Measurements from ENCODE around the gene COL4A1. TPM values are rescaled to one million over a fixed set of nuclear protein-coding genes. Genes with fewer than 3 reads are reported as not detected.

The COL4A1 gene
- polyA plus RNA-seq, 1 donor (not counting 4 experiments of a cell fraction or from before 2014, with no cell fraction given) = 22.3 TPM

DNA sequence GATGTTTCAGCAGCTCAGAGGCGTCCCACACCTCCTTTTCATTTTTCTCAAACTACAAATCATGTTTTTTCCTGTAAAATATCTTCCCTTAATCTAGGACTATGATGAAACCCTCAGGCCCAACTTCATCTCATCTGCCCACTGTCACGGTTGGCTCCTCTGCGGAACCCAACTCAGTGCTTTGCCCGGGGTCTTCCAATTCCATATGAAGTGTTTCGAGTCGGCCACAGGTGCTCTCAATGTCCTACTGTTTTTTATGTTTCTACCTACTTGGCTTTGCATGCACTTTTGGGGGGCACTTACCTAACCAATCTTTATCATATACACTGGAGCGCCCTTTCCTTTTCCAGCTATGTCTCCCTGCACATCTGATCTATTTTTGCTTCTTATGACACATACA, 28.1 kb downstream of the COL4A1 start:
- Histone ChIP-seq H3K4me2 (ENCODE audit: control insufficient read depth, extremely low read depth, insufficient read depth, low read depth, low read length) (no peak overlapping the region), H3K27ac (ENCODE audit: control insufficient read depth, insufficient read depth, low read length) (no peak overlapping the region), H4K20me1 (ENCODE audit: control insufficient read depth, extremely low read depth, insufficient read depth, low read length) (no peaks in the 10 kb centered on the region), H3K9me1 (ENCODE audit: control insufficient read depth, extremely low read depth, insufficient read depth, low read length) (no peaks in the 10 kb centered on the region), H3K79me2 (ENCODE audit: control insufficient read depth, insufficient read depth, low read length) (peaks cover 17% of the 10 kb centered on the region), H3K36me3 (ENCODE audit: control insufficient read depth in 2 of 2, extremely low read depth in 1 of 2, insufficient read depth in 2 of 2, low read length in 2 of 2) (no peaks in the 10 kb centered on the region), H3K27me3 (ENCODE audit: control insufficient read depth, extremely low read depth, insufficient read depth, low read length) (no peaks in the 10 kb centered on the region), H3K4me1 (ENCODE audit: control insufficient read depth, extremely low read depth, insufficient read depth, low read length) (no peaks in the 10 kb centered on the region), H2AFZ (ENCODE audit: control insufficient read depth, low read length) (no peak overlapping the region), H3K4me3 (ENCODE audit: control insufficient read depth in 2 of 3, extremely low read depth in 1 of 3, insufficient read depth in 2 of 3, low read depth in 1 of 3, low read length in 3 of 3) (no peak overlapping the region), H3K9ac (ENCODE audit: control insufficient read depth, extremely low read depth, insufficient read depth, low read length) (no peak overlapping the region), H3K9me3 (ENCODE audit: control insufficient read depth, low read depth, low read length) (no peaks in the 10 kb centered on the region)
- dilution Hi-C loops (cut with MboI; ENCODE audit: extremely low pct_ligation_motif_present, low sequenced_read_pairs) = no loop called here
- no peak for DNase-seq (ENCODE audit: low read depth, low spot score)
- no peak for TF ChIP-seq EZH2 (IDR thresholded peaks at IDR 0.05; ENCODE audit: low read length)
- TF ChIP-seq, protein P1, sequence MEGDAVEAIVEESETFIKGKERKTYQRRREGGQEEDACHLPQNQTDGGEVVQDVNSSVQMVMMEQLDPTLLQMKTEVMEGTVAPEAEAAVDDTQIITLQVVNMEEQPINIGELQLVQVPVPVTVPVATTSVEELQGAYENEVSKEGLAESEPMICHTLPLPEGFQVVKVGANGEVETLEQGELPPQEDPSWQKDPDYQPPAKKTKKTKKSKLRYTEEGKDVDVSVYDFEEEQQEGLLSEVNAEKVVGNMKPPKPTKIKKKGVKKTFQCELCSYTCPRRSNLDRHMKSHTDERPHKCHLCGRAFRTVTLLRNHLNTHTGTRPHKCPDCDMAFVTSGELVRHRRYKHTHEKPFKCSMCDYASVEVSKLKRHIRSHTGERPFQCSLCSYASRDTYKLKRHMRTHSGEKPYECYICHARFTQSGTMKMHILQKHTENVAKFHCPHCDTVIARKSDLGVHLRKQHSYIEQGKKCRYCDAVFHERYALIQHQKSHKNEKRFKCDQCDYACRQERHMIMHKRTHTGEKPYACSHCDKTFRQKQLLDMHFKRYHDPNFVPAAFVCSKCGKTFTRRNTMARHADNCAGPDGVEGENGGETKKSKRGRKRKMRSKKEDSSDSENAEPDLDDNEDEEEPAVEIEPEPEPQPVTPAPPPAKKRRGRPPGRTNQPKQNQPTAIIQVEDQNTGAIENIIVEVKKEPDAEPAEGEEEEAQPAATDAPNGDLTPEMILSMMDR (optimal IDR thresholded peaks at IDR 0.05 in 1 of 3, IDR thresholded peaks at IDR 0.05 in 1 of 3, conservative IDR thresholded peaks at IDR 0.05 in 1 of 3; ENCODE audit: extremely low read depth in 1 of 3, insufficient read depth in 2 of 3, low read length in 3 of 3) = no peak
- FAIRE-seq = no peak

- Histone ChIP-seq H3K4me1 (ENCODE audit: control insufficient read depth, extremely low read depth, insufficient read depth, low read length) (no peaks in the 10 kb centered on the region), H3K9me3 (ENCODE audit: control insufficient read depth, low read depth, low read length) (no peaks in the 10 kb centered on the region), H3K9me1 (ENCODE audit: control insufficient read depth, extremely low read depth, insufficient read depth, low read length) (no peaks in the 10 kb centered on the region), H2AFZ (ENCODE audit: control insufficient read depth, low read length) (no peak overlapping the region), H3K79me2 (ENCODE audit: control insufficient read depth, insufficient read depth, low read length) (peaks cover 12% of the 10 kb centered on the region), H3K9ac (ENCODE audit: control insufficient read depth, extremely low read depth, insufficient read depth, low read length) (no peak overlapping the region), H3K36me3 (ENCODE audit: control insufficient read depth in 2 of 2, extremely low read depth in 1 of 2, insufficient read depth in 2 of 2, low read length in 2 of 2) (no peaks in the 10 kb centered on the region), H3K27ac (ENCODE audit: control insufficient read depth, insufficient read depth, low read length) (no peak overlapping the region), H3K4me3 (ENCODE audit: control insufficient read depth in 2 of 3, extremely low read depth in 1 of 3, insufficient read depth in 2 of 3, low read depth in 1 of 3, low read length in 3 of 3) (no peak overlapping the region), H4K20me1 (ENCODE audit: control insufficient read depth, extremely low read depth, insufficient read depth, low read length) (no peaks in the 10 kb centered on the region), H3K4me2 (ENCODE audit: control insufficient read depth, extremely low read depth, insufficient read depth, low read depth, low read length) (no peak overlapping the region), H3K27me3 (ENCODE audit: control insufficient read depth, extremely low read depth, insufficient read depth, low read length) (no peaks in the 10 kb centered on the region)
- TF ChIP-seq EZH2 (IDR thresholded peaks at IDR 0.05; ENCODE audit: low read length) = no peak
- TF ChIP-seq, protein P1 (optimal IDR thresholded peaks at IDR 0.05 in 1 of 3, IDR thresholded peaks at IDR 0.05 in 1 of 3, conservative IDR thresholded peaks at IDR 0.05 in 1 of 3; ENCODE audit: extremely low read depth in 1 of 3, insufficient read depth in 2 of 3, low read length in 3 of 3) = no peak
- DNase-seq (ENCODE audit: low read depth, low spot score) (no peak), FAIRE-seq (no peak)
- dilution Hi-C loops (cut with MboI; ENCODE audit: extremely low pct_ligation_motif_present, low sequenced_read_pairs) = no loop called here
Observed at GRCh38 chr13:110277357-110277975, 29.5 kb downstream of the COL4A1 start.

Data from keratinocyte (primary cell).